Vagina (tissue), 2 donors: ENCODE results near the gene WDR38. TPM values are rescaled to one million over a fixed set of nuclear protein-coding genes. Genes with fewer than 3 reads are reported as not detected.

ENCODE experiments used
- DNase-seq, 2 donors: peaks; one replicate each; pipeline ENCODE4 v3.0.0-alpha.2; 2017; ENCODE audit errors: extremely low spot score in 2 of 2
- H3K27ac ChIP-seq: fragments of 200-600 bp; sonication (generic); one replicate; pipeline ENCODE4 v1.5.1; 2019
- H3K27me3 ChIP-seq: fragments of 200-600 bp; sonication (generic); one replicate; pipeline ENCODE4 v1.5.1; 2019
- H3K36me3 ChIP-seq, 2 donors: fragments of 200-600 bp; sonication (generic); one replicate each; pipeline ENCODE4 v1.5.1; 2017 to 2019
- H3K4me1 ChIP-seq: fragments of 200-600 bp; sonication (generic); one replicate; pipeline ENCODE4 v1.5.1; 2019
- H3K4me3 ChIP-seq, 2 donors: fragments of 200-600 bp; sonication (generic); 1 replicate in 1 of 2; 2 replicates in 1 of 2; pipeline ENCODE4 v1.5.1; 2016 to 2019
- H3K9me3 ChIP-seq: fragments of 200-600 bp; sonication (generic); one replicate; pipeline ENCODE4 v1.5.1; 2019
- CTCF ChIP-seq, 3 experiments: fragments of 450-650 bp in 2 of 3; fragments of 200-600 bp in 1 of 3; sonication (generic) in 1 of 3; IDR thresholded peaks; one replicate each; pipeline ENCODE4 v1.5.1; 2017 to 2019; ENCODE audit warnings: antibody characterized with exemption in 3 of 3, mild to moderate bottlenecking in 2 of 3, moderate library complexity in 2 of 3
- POLR2A ChIP-seq, 2 donors: fragments of 450-650 bp; IDR thresholded peaks; one replicate each; pipeline ENCODE4 v1.6.1; 2017; ENCODE audit warnings: antibody characterized with exemption in 2 of 2, mild to moderate bottlenecking in 2 of 2, moderate library complexity in 2 of 2
- POLR2AphosphoS5 ChIP-seq, 2 donors: sonication (generic); formaldehyde crosslinking; IDR thresholded peaks; one replicate each; pipeline ENCODE4 v1.9.0; 2017; ENCODE audit warnings: antibody characterized with exemption in 2 of 2, mild to moderate bottlenecking in 2 of 2, low read depth in 1 of 2; ENCODE audit not compliant: insufficient read depth in 1 of 2
- intact Hi-C: fragments of 100-400 bp; cut with DNase I; formaldehyde crosslinking; loops from one replicate; pipeline ENCODE4 v1.15.1; 2023
- total RNA-seq: library from RNA; depleted of rRNA; stranded (reverse); fragments of >200 nt; gene quantifications from one replicate; pipeline ENCODE4 v1.2.3, GENCODE V29; 2016

The WDR38 gene
- total RNA-seq, 1 donor from 2014 or later: not detected

GRCh38 chr9:124855566-124855943 is 2.3 kb downstream of the WDR38 start:
- peaks cover 0 to 40% of the 10 kb centered on the region in 2 donors for H3K36me3 ChIP-seq
- no peak for DNase-seq
- no peak overlapping the region for H3K27ac ChIP-seq
- H3K4me3 ChIP-seq: no peak overlapping the region
- intact Hi-C loops: no loop called here
- H3K4me1 ChIP-seq: peaks cover 40% of the 10 kb centered on the region
- TF ChIP-seq POLR2A (IDR thresholded peaks at IDR 0.05): no peak
- TF ChIP-seq CTCF (IDR thresholded peaks at IDR 0.05): no peak
- TF ChIP-seq POLR2AphosphoS5 (IDR thresholded peaks at IDR 0.05; ENCODE audit: insufficient read depth in 1 of 2, low read depth in 1 of 2): no peak
- no peaks in the 10 kb centered on the region for H3K9me3 ChIP-seq
- no peaks in the 10 kb centered on the region for H3K27me3 ChIP-seq

- Histone ChIP-seq H3K27ac (no peak overlapping the region), H3K27me3 (no peaks in the 10 kb centered on the region), H3K4me1 (peaks cover 46% of the 10 kb centered on the region), H3K36me3 (peaks cover 0 to 40% of the 10 kb centered on the region in 2 donors), H3K9me3 (no peaks in the 10 kb centered on the region), H3K4me3 (no peak overlapping the region)
- intact Hi-C loops: no loop called here
- DNase-seq: peak in 1 of 2 donors; percentile 85
- no peak for TF ChIP-seq POLR2A (IDR thresholded peaks at IDR 0.05)
- TF ChIP-seq POLR2AphosphoS5 (IDR thresholded peaks at IDR 0.05; ENCODE audit: insufficient read depth in 1 of 2, low read depth in 1 of 2): no peak
- no peak for TF ChIP-seq CTCF (IDR thresholded peaks at IDR 0.05)
Measured at GRCh38 chr9:124855944-124856765, 2.9 kb downstream of the WDR38 start.

GRCh38 chr9:124857533-124858162 is 4.4 kb downstream of the WDR38 start:
- no peak overlapping the region for H3K27ac ChIP-seq
- peak in 1 of 2 donors; percentile 86 for DNase-seq
- intact Hi-C loops: no loop called here
- H3K9me3 ChIP-seq: no peaks in the 10 kb centered on the region
- TF ChIP-seq POLR2AphosphoS5 (IDR thresholded peaks at IDR 0.05; ENCODE audit: insufficient read depth in 1 of 2, low read depth in 1 of 2): no peak
- no peak for TF ChIP-seq POLR2A (IDR thresholded peaks at IDR 0.05)
- no peak for TF ChIP-seq CTCF (IDR thresholded peaks at IDR 0.05)
- no peaks in the 10 kb centered on the region for H3K27me3 ChIP-seq
- H3K36me3 ChIP-seq: peaks cover 0 to 40% of the 10 kb centered on the region in 2 donors
- H3K4me1 ChIP-seq: peaks cover 45% of the 10 kb centered on the region
- no peak overlapping the region for H3K4me3 ChIP-seq

GRCh38 chr9:124858330-124859046 is 5.2 kb downstream of the WDR38 start:
- peak in 1 of 2 donors; percentile 85 for DNase-seq
- no peak for TF ChIP-seq CTCF (IDR thresholded peaks at IDR 0.05)
- no peak for TF ChIP-seq POLR2AphosphoS5 (IDR thresholded peaks at IDR 0.05; ENCODE audit: insufficient read depth in 1 of 2, low read depth in 1 of 2)
- TF ChIP-seq POLR2A (IDR thresholded peaks at IDR 0.05): no peak
- no peak overlapping the region for H3K27ac ChIP-seq
- no peaks in the 10 kb centered on the region for H3K9me3 ChIP-seq
- intact Hi-C loops: no loop called here
- peaks cover 40% of the 10 kb centered on the region for H3K4me1 ChIP-seq
- H3K27me3 ChIP-seq: no peaks in the 10 kb centered on the region
- peaks cover 0 to 40% of the 10 kb centered on the region in 2 donors for H3K36me3 ChIP-seq
- no peak overlapping the region for H3K4me3 ChIP-seq
